H9 (cell line): Measurements from ENCODE around the gene DOK5. TPM values are rescaled to one million over a fixed set of nuclear protein-coding genes. Genes with fewer than 3 reads are reported as not detected.

Experiments
- DNase-seq: peaks from one replicate; pipeline ENCODE4 v3.0.0-alpha.2; 2017
- H2AFZ ChIP-seq: one replicate; pipeline ENCODE4 v1.6.1; 2013; ENCODE audit warnings: mild to moderate bottlenecking, low read length, control low read depth, moderate library complexity
- H2AK5ac ChIP-seq: 2 replicates; pipeline ENCODE4 v1.6.1; 2013; ENCODE audit warnings: low read length, control low read depth, mixed read lengths; ENCODE audit not compliant: insufficient read length
- H2BK120ac ChIP-seq: one replicate; pipeline ENCODE4 v1.6.1; 2013; ENCODE audit warnings: low read depth, mild to moderate bottlenecking, low read length, control low read depth, inconsistent platforms; ENCODE audit not compliant: poor library complexity, severe bottlenecking
- H2BK12ac ChIP-seq: 2 replicates; pipeline ENCODE4 v1.6.1; 2013; ENCODE audit warnings: low read length, control low read depth, mixed read lengths, low read depth; ENCODE audit not compliant: insufficient read length
- H2BK15ac ChIP-seq: 2 replicates; pipeline ENCODE4 v1.6.1; 2013; ENCODE audit warnings: low read depth, low read length, control low read depth
- H2BK20ac ChIP-seq: one replicate; pipeline ENCODE4 v1.6.1; 2013; ENCODE audit warnings: low read depth, mild to moderate bottlenecking, low read length, control low read depth, inconsistent platforms; ENCODE audit not compliant: poor library complexity, severe bottlenecking
- H2BK5ac ChIP-seq: 2 replicates; pipeline ENCODE4 v1.6.1; 2013; ENCODE audit warnings: low read length, control low read depth, mixed read lengths; ENCODE audit not compliant: insufficient read length
- H3K14ac ChIP-seq: 2 replicates; pipeline ENCODE4 v1.6.1; 2013; ENCODE audit warnings: low read length, control low read depth; ENCODE audit not compliant: insufficient read depth
- H3K18ac ChIP-seq: 2 replicates; pipeline ENCODE4 v1.6.1; 2013; ENCODE audit warnings: low read depth, mild to moderate bottlenecking, mixed read lengths, low read length, control low read depth; ENCODE audit not compliant: insufficient read length
- H3K23ac ChIP-seq: 2 replicates; pipeline ENCODE4 v1.6.1; 2013; ENCODE audit warnings: low read length, control low read depth, mixed read lengths, low read depth; ENCODE audit not compliant: insufficient read length
- H3K23me2 ChIP-seq: 2 replicates; pipeline ENCODE4 v1.6.1; 2013; ENCODE audit warnings: low read depth, mild to moderate bottlenecking, mixed read lengths, low read length, control low read depth; ENCODE audit not compliant: insufficient read length, poor library complexity, severe bottlenecking
- H3K27ac ChIP-seq: 2 replicates; pipeline ENCODE4 v1.5.1; 2013; ENCODE audit warnings: low read length, control low read depth, mixed read lengths, low read depth; ENCODE audit not compliant: insufficient read length
- H3K27me3 ChIP-seq: 2 replicates; pipeline ENCODE4 v1.6.1; 2013; ENCODE audit warnings: low read length, control low read depth, inconsistent platforms; ENCODE audit not compliant: insufficient read depth
- H3K4ac ChIP-seq: 2 replicates; pipeline ENCODE4 v1.6.1; 2013; ENCODE audit warnings: low read depth, mild to moderate bottlenecking, control low read depth, inconsistent platforms, low read length, moderate library complexity
- H3K4me1 ChIP-seq: 2 replicates; pipeline ENCODE4 v1.6.1; 2013; ENCODE audit warnings: low read length, control low read depth, inconsistent platforms; ENCODE audit not compliant: insufficient read depth
- H3K4me2 ChIP-seq: 2 replicates; pipeline ENCODE4 v1.6.1; 2013; ENCODE audit warnings: low read length, control low read depth, mixed read lengths; ENCODE audit not compliant: insufficient read length, insufficient read depth
- H3K56ac ChIP-seq: 2 replicates; pipeline ENCODE4 v1.6.1; 2013; ENCODE audit warnings: low read depth, mild to moderate bottlenecking, mixed read lengths, low read length, control low read depth; ENCODE audit not compliant: insufficient read length
- H3K79me1 ChIP-seq: 2 replicates; pipeline ENCODE4 v1.6.1; 2013; ENCODE audit warnings: low read depth, mild to moderate bottlenecking, moderate library complexity, low read length, control low read depth, inconsistent platforms; ENCODE audit not compliant: insufficient read depth, poor library complexity, severe bottlenecking
- H3K79me2 ChIP-seq: 2 replicates; pipeline ENCODE4 v1.6.1; 2013; ENCODE audit warnings: low read length, control low read depth, inconsistent platforms; ENCODE audit not compliant: insufficient read depth
- H3K9ac ChIP-seq: 2 replicates; pipeline ENCODE4 v1.6.1; 2013; ENCODE audit warnings: low read length, control low read depth, mixed read lengths; ENCODE audit not compliant: insufficient read length; ENCODE audit errors: extremely low read depth
- H3K9me3 ChIP-seq: one replicate; pipeline ENCODE4 v1.6.1; 2013; ENCODE audit warnings: low read depth, low read length, inconsistent platforms; ENCODE audit not compliant: control insufficient read depth
- H3T11ph ChIP-seq: one replicate; pipeline ENCODE4 v1.6.1; 2013; ENCODE audit warnings: mild to moderate bottlenecking, low read length, control low read depth, inconsistent platforms
- H4K20me1 ChIP-seq: one replicate; pipeline ENCODE4 v1.6.1; 2013; ENCODE audit not compliant: control insufficient read depth, insufficient read length, insufficient read depth
- H4K5ac ChIP-seq: 2 replicates; pipeline ENCODE4 v1.6.1; 2013; ENCODE audit warnings: low read depth, mild to moderate bottlenecking, mixed read lengths, low read length, control low read depth; ENCODE audit not compliant: insufficient read length
- H4K8ac ChIP-seq: replicated peaks from 2 replicates; pipeline ENCODE4 v1.6.1; 2013; ENCODE audit warnings: low read length, control low read depth, mixed read lengths, low read depth; ENCODE audit not compliant: insufficient read length
- H4K91ac ChIP-seq: 2 replicates; pipeline ENCODE4 v1.6.1; 2013; ENCODE audit warnings: low read depth, mild to moderate bottlenecking, moderate library complexity, mixed read lengths, low read length, control low read depth; ENCODE audit not compliant: insufficient read length
- H3K27ac Mint-ChIP-seq, 3 experiments: 2 replicates in 2 of 3; 3 replicates in 1 of 3; pipeline ENCODE4 v1.8.0; 2020 to 2021; ENCODE audit warnings: mixed read lengths in 3 of 3, mild to moderate bottlenecking in 1 of 3, moderate library complexity in 1 of 3
- H3K27me3 Mint-ChIP-seq: 2 replicates; pipeline ENCODE4 v1.8.0; 2021; ENCODE audit warnings: low read depth, mild to moderate bottlenecking, moderate library complexity, mixed read lengths
- H3K36me3 Mint-ChIP-seq, 3 experiments: 2 replicates in 2 of 3; 3 replicates in 1 of 3; pipeline ENCODE4 v1.8.0; 2020 to 2021; ENCODE audit warnings: low read depth in 3 of 3, mixed read lengths in 3 of 3; ENCODE audit not compliant: insufficient read depth in 1 of 3
- H3K4me1 Mint-ChIP-seq, 2 experiments: 2 replicates each; pipeline ENCODE4 v1.8.0; 2020; ENCODE audit warnings: mixed read lengths in 2 of 2
- H3K4me3 Mint-ChIP-seq, 2 experiments: 2 replicates in 1 of 2; 3 replicates in 1 of 2; pipeline ENCODE4 v1.8.0; 2020 to 2021; ENCODE audit warnings: mild to moderate bottlenecking in 2 of 2, mixed read lengths in 2 of 2, moderate library complexity in 1 of 2
- H3K9me3 Mint-ChIP-seq, 2 experiments: 2 replicates in 1 of 2; 3 replicates in 1 of 2; pipeline ENCODE4 v1.8.0; 2020; ENCODE audit warnings: mild to moderate bottlenecking in 2 of 2, mixed read lengths in 2 of 2, moderate library complexity in 1 of 2
- CTCF ChIP-seq: fragments of 200-600 bp; sonication (generic); conservative IDR thresholded peaks from 3 replicates; pipeline ENCODE4 v1.8.0; 2021; ENCODE audit warnings: antibody characterized with exemption, mild to moderate bottlenecking
- WGBS: extraction: QIAGEN DNeasy Blood & Tissue Kit; methylation state at CpG from one replicate; pipeline ENCODE4 v1.1.7; 2013; ENCODE audit warnings: missing lambda C conversion rate, low lambda C conversion rate, mixed read lengths; ENCODE audit not compliant: insufficient read length; ENCODE audit errors: extremely low coverage; 5-methylcytosine and 5-hydroxymethylcytosine counted together
- total RNA-seq: library from RNA; stranded (reverse); gene quantifications from 2 replicates; pipeline ENCODE4 v1.2.1, GENCODE V29; 2021

Gene DOK5
- total RNA-seq, 1 experiment from 2014 or later, result 4.5 TPM

GRCh38 chr20:54619682-54620081 is 144.3 kb downstream of the DOK5 start:
- TF ChIP-seq CTCF, result no peak
- H3K79me1 ChIP-seq, result no peaks in the 10 kb centered on the region
- H3K27me3 Mint-ChIP-seq, result no peaks in the 10 kb centered on the region

More at GRCh38 chr20:54619682-54620081, 144.3 kb downstream of the DOK5 start:
- Histone ChIP-seq H4K5ac (no peak overlapping the region), H3K4me1 (peaks cover 2% of the 10 kb centered on the region; the same call in 1 of the 2 replicates), H4K91ac (no peak overlapping the region), H3K27me3 (no peaks in the 10 kb centered on the region), H3K9ac (no peak overlapping the region), H3K23ac (no peak overlapping the region), H4K20me1 (no peaks in the 10 kb centered on the region), H2BK5ac (no peak overlapping the region), H3K4ac (no peak overlapping the region), H3K4me2 (no peak overlapping the region), H3K9me3 (no peaks in the 10 kb centered on the region), H4K8ac (no peak overlapping the region), H2AK5ac (no peak overlapping the region), H2BK12ac (no peak overlapping the region), H3K27ac (no peak overlapping the region), H3K56ac (no peak overlapping the region), H2BK15ac (no peak overlapping the region), H3K18ac (no peak overlapping the region), H2BK120ac (no peak overlapping the region), H3K14ac (no peak overlapping the region), H3K23me2 (no peaks in the 10 kb centered on the region), H3K79me2 (no peaks in the 10 kb centered on the region), H2BK20ac (no peak overlapping the region), H3T11ph (no peak overlapping the region), H2AFZ (no peak overlapping the region)
- Mint-ChIP-seq H3K4me1 (peaks cover 6 to 8% of the 10 kb centered on the region in 2 experiments), H3K27ac (no peak overlapping the region), H3K9me3 (peaks cover 0 to 2% of the 10 kb centered on the region in 2 experiments; a peak in 2 of 5 replicates), H3K4me3 (no peak overlapping the region), H3K36me3 (peaks cover 0 to 2% (median 0%) of the 10 kb centered on the region in 3 experiments; a peak in 3 of 7 replicates)
- no CpG with 5 or more reads among the region's 3 CpGs for WGBS
- no peak for DNase-seq
